Measurements from ENCODE around the gene ATP2B1. TPM values are rescaled to one million over a fixed set of nuclear protein-coding genes. Genes with fewer than 3 reads are reported as not detected.

ATP2B1 gene
- total RNA-seq, 4 donors from 2014 or later = 21.9 to 47.7 (median 42.1) TPM

- TF ChIP-seq CTCF (IDR thresholded peaks at IDR 0.05) (no peak), EP300 (IDR thresholded peaks at IDR 0.05) (no peak)
- H3K4me1 ChIP-seq = no peaks in the 10 kb centered on the region
- no peak overlapping the region for H3K4me3 ChIP-seq
- no peaks in the 10 kb centered on the region for H3K36me3 ChIP-seq
- no peak for DNase-seq (ENCODE audit: low spot score in 2 of 2)
- H3K27me3 ChIP-seq = no peaks in the 10 kb centered on the region
- H3K27ac ChIP-seq = no peak overlapping the region
- peaks cover 0 to 1% (median 0%) of the 10 kb centered on the region in 4 donors for H3K9me3 ChIP-seq
- 54 to 69% methylated on average over 3 of the region's 3 CpGs for WGBS, 2 donors
Measured at GRCh38 chr12:89731089-89731488, 22.5 kb upstream of the ATP2B1 start.

- TF ChIP-seq CTCF (IDR thresholded peaks at IDR 0.05) (no peak), EP300 (IDR thresholded peaks at IDR 0.05) (no peak), POLR2A (IDR thresholded peaks at IDR 0.05) (no peak)
- no peak for DNase-seq (ENCODE audit: low spot score in 2 of 2)
- Histone ChIP-seq H3K4me1 (no peaks in the 10 kb centered on the region), H3K27ac (no peak overlapping the region), H3K27me3 (no peaks in the 10 kb centered on the region), H3K36me3 (no peaks in the 10 kb centered on the region), H3K4me3 (no peak overlapping the region), H3K9me3 (peaks cover 0 to 4% (median 0%) of the 10 kb centered on the region in 4 donors)
- 74 to 75% methylated on average over 4 of the region's 4 CpGs for WGBS, 2 donors
Measured at GRCh38 chr12:89729946-89730459, 21.4 kb upstream of the ATP2B1 start.

GRCh38 chr12:89723276-89723675 is 14.6 kb upstream of the ATP2B1 start:
- Histone ChIP-seq H3K4me1 (no peaks in the 10 kb centered on the region), H3K9me3 (peaks cover 0 to 4% (median 0%) of the 10 kb centered on the region in 4 donors), H3K36me3 (no peaks in the 10 kb centered on the region), H3K27ac (no peak overlapping the region), H3K27me3 (no peaks in the 10 kb centered on the region), H3K4me3 (no peak overlapping the region)
- DNase-seq (ENCODE audit: low spot score in 2 of 2) = no peak
- no peak for TF ChIP-seq CTCF (IDR thresholded peaks at IDR 0.05)
- no peak for TF ChIP-seq POLR2A (IDR thresholded peaks at IDR 0.05)
- TF ChIP-seq EP300 (IDR thresholded peaks at IDR 0.05) = no peak

GRCh38 chr12:89721291-89721987 is 12.8 kb upstream of the ATP2B1 start:
- no peaks in the 10 kb centered on the region for H3K4me1 ChIP-seq
- H3K27me3 ChIP-seq = no peaks in the 10 kb centered on the region
- no peak overlapping the region for H3K27ac ChIP-seq
- H3K4me3 ChIP-seq = no peak overlapping the region
- TF ChIP-seq EP300 (IDR thresholded peaks at IDR 0.05) = peak in 1 of 2 donors; percentile 39
- TF ChIP-seq POLR2A (IDR thresholded peaks at IDR 0.05) = no peak
- no peak for TF ChIP-seq CTCF (IDR thresholded peaks at IDR 0.05)
- no peak for DNase-seq (ENCODE audit: low spot score in 2 of 2)
- H3K9me3 ChIP-seq = peaks cover 0 to 4% (median 0%) of the 10 kb centered on the region in 4 donors
- 75 to 83% methylated on average over 8 of the region's 8 CpGs for WGBS, 2 donors
- H3K36me3 ChIP-seq = no peaks in the 10 kb centered on the region

- H3K36me3 ChIP-seq = no peaks in the 10 kb centered on the region
- WGBS, 2 donors = 86 to 89% methylated on average over 2 of the region's 2 CpGs
- H3K4me1 ChIP-seq = no peaks in the 10 kb centered on the region
- no peak for DNase-seq (ENCODE audit: low spot score in 2 of 2)
- H3K27ac ChIP-seq = no peak overlapping the region
- no peak overlapping the region for H3K4me3 ChIP-seq
- TF ChIP-seq CTCF (IDR thresholded peaks at IDR 0.05) = no peak
- no peak for TF ChIP-seq EP300 (IDR thresholded peaks at IDR 0.05)
- TF ChIP-seq POLR2A (IDR thresholded peaks at IDR 0.05) = no peak
- no peaks in the 10 kb centered on the region for H3K27me3 ChIP-seq
- peaks cover 0 to 11% (median 0%) of the 10 kb centered on the region in 4 donors for H3K9me3 ChIP-seq
Measured at GRCh38 chr12:89717759-89718523, 9.3 kb upstream of the ATP2B1 start.
